BJ (cell line): Measurements from ENCODE around the gene ZBTB5. TPM values are rescaled to one million over a fixed set of nuclear protein-coding genes. Genes with fewer than 3 reads are reported as not detected.
"Not testable (repeated sequence)": the region's sequence is repeated elsewhere in the genome, so short reads cannot be mapped to it uniquely, and the experiment has no call there.

Experiments used
- CTCF ChIA-PET: fragments of 350-600 bp; formaldehyde crosslinking; extraction: SDS; loops from one replicate; lab custom pipeline; 2021; ENCODE audit warnings: antibody characterized with exemption, inconsistent platforms; lab: Yijun Ruan, JAX
- POLR2A ChIA-PET: fragments of 300-600 bp; sonication (Branson Sonifier 250); formaldehyde crosslinking; extraction: SDS; loops from one replicate; lab custom pipeline; 2021; ENCODE audit warnings: antibody characterized with exemption; lab: Charles Lee
- DNase-seq: peaks from one replicate; pipeline ENCODE4 v3.0.0-alpha.2; 2011; ENCODE audit warnings: low read depth
- H3K27me3 ChIP-seq: 2 replicates; pipeline ENCODE4 v1.6.0; 2011; ENCODE audit warnings: low read length; ENCODE audit not compliant: control insufficient read depth, insufficient read depth
- H3K36me3 ChIP-seq: 2 replicates; pipeline ENCODE4 v1.5.1; 2011; ENCODE audit warnings: low read length; ENCODE audit not compliant: control insufficient read depth, insufficient read depth
- H3K4me3 ChIP-seq: 2 replicates; pipeline ENCODE4 v1.5.1; 2011; ENCODE audit warnings: low read depth, mild to moderate bottlenecking, control low read depth, low read length
- polyA plus RNA-seq: library from polyadenylated mRNA; depleted of rRNA; stranded (reverse); fragments of >200 nt; gene quantifications from 2 replicates; pipeline ENCODE4 v1.2.3, GENCODE V29; 2011
- TF ChIP-seq, protein P1 (sequence below): IDR thresholded peaks from 2 replicates; pipeline ENCODE4 v1.5.1; 2011; ENCODE audit warnings: low read depth, mild to moderate bottlenecking, control low read depth, inconsistent platforms, low read length, moderate library complexity; ENCODE audit not compliant: insufficient read depth

Gene ZBTB5
- polyA plus RNA-seq, 1 experiment = 12.6 TPM

DNA sequence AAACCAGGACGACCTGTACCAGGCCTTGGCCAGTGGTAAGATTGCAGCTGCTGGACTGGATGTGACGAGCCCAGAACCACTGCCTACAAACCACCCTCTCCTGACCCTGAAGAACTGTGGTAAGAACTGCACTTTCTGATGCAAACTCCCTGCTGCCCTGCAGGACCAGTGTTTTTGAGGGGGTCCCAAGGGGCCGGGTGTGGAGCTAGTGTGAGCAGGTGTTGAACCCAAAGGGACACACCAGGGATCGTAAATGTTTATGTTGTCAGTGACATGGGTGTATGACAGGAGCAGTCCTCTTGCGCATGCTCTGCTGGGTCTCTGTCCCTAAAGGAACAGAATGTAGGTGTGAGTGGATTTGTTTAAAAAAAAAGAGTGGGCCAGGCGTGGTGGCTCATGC is 33.2 kb downstream of the ZBTB5 start:
- no peak for DNase-seq
- ChIA-PET POLR2A (no interaction called here), CTCF (no interaction called here)
- peaks cover 42% of the 10 kb centered on the region for H3K36me3 ChIP-seq
- TF ChIP-seq, protein P1, sequence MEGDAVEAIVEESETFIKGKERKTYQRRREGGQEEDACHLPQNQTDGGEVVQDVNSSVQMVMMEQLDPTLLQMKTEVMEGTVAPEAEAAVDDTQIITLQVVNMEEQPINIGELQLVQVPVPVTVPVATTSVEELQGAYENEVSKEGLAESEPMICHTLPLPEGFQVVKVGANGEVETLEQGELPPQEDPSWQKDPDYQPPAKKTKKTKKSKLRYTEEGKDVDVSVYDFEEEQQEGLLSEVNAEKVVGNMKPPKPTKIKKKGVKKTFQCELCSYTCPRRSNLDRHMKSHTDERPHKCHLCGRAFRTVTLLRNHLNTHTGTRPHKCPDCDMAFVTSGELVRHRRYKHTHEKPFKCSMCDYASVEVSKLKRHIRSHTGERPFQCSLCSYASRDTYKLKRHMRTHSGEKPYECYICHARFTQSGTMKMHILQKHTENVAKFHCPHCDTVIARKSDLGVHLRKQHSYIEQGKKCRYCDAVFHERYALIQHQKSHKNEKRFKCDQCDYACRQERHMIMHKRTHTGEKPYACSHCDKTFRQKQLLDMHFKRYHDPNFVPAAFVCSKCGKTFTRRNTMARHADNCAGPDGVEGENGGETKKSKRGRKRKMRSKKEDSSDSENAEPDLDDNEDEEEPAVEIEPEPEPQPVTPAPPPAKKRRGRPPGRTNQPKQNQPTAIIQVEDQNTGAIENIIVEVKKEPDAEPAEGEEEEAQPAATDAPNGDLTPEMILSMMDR = no peak
- no peaks in the 10 kb centered on the region for H3K27me3 ChIP-seq
- no peak overlapping the region for H3K4me3 ChIP-seq

DNA sequence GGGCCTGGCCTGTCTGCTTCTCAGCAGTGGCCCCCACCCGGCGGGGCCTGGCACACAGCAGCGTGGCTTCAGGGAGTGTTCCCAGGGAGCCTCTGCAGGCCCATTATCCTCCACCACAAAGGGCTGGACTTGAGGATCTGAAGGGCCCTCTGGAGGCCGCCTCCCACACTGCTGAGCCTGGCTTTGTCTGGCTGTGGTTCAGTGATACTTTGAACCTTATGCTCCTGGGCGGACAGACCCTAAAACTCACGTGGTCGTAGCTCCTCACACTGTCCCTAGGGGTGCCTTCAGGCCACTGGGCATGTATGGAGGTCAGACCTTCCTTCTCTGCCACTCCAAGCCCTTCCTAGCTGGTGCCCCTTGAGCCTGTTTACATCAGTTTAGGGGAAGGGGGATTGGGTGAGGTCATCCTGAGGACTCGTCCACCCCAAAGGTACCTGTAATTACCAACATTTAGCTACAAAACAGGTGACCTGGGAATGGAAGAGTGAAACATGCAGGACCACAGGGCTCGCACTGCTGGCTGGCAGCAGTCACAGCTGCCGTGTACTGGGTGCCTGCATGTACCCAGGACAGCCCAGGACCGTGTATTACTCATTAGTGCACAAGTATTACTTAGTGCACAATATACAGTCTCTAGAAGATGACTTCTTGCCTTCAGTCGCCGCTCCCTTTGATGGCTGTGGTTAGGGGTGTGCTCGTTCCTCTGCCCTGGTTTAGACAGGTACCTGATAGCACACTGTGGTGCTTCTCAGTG is 34.2 kb downstream of the ZBTB5 start:
- Histone ChIP-seq H3K27me3 (no peaks in the 10 kb centered on the region), H3K36me3 (peaks cover 44% of the 10 kb centered on the region), H3K4me3 (no peak overlapping the region)
- ChIA-PET POLR2A (no interaction called here), CTCF (no interaction called here)
- TF ChIP-seq, protein P1 = 0 out of 2 replicates have a peak, but pooled peaks have one; percentile 4
- no peak for DNase-seq

DNA sequence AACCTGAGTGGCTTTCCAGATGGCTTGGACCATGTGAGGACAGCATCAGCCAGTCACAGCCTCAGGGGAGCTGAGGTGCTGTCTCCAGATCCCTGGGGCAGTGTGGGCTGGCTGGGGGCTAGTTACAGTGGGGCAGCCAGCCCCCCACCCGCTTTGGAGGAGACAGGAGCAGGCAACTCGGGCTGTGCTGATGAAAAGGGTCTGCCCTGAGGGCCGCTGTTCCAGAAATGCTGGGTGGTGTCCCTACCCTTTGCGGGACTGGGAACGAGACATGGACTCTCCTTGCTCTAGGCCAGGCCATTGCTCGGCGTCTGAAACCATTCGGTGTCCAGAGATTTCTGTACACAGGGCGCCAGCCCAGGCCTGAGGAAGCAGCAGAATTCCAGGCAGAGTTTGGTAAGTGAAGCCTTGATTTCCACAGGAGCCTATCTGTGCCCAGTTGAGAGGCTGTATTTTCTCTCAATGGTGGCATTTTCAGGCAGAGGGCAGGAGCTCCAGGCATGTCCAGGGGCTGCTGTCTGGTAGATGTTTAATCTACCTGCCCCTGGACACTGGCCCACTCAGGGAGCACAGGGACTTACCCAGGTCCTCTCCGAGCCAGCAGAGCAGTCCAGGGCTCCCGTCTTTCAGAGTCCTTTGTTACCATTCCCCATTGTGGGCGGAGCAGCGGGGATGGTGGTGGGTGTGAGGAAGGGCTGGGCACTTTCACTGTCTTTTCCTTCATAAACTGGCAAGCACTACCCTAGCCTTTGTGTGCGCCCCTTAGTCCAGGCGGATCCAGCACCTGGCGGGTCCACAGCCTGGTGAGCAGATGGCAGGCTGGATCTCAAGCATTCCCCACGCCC is 35.6 kb downstream of the ZBTB5 start:
- TF ChIP-seq, protein P1 = no peak
- H3K27me3 ChIP-seq = no peaks in the 10 kb centered on the region
- H3K4me3 ChIP-seq = no peak overlapping the region
- DNase-seq = no peak
- ChIA-PET POLR2A (no interaction called here), CTCF (no interaction called here)
- peaks cover 44% of the 10 kb centered on the region for H3K36me3 ChIP-seq

DNA sequence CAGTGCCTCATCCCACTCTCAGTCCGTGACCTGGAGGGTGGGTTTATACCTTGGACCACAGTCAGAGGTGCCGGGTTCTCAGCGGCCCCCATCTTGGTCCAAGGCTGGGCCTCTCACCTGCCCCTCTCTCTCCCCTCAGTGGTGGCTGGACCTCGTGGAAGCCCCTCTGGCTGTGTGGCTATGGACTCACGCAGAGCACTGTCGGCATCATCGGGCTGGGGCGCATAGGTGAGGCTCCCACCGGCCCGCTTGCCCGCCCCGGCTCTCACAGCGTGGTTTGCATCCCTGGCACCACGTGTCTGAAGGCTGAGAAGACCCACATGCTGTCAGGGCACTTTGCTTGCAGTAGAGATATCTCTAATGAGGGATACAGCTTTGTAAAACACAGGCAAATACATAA is 36.9 kb downstream of the ZBTB5 start:
- ChIA-PET POLR2A (no interaction called here), CTCF (no interaction called here)
- no peaks in the 10 kb centered on the region for H3K27me3 ChIP-seq
- TF ChIP-seq, protein P1 = no peak
- H3K36me3 ChIP-seq = peaks cover 38% of the 10 kb centered on the region
- no peak overlapping the region for H3K4me3 ChIP-seq
- no peak for DNase-seq

DNA sequence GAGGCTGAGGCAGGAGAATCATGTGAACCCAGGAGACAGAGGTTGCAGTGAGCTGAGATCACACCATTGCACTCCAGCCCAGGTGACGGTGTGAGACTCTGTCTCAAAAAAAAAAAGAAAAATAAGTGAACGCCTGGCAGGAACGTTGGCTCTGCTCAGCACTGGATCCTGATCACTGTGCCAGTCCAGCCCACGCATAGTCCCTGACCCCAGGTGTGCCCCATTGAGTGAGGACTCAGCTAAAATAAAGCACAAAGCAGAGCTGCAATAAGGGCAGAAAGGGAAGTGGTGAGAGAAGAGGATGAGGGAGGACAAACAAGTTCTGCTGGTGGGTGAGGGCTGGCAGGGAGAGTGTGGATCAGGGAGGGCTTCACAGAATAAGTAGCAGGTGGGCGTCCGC is 38.4 kb downstream of the ZBTB5 start:
- no peak overlapping the region for H3K4me3 ChIP-seq
- DNase-seq = no peak
- TF ChIP-seq, protein P1 = no peak
- H3K27me3 ChIP-seq = no peaks in the 10 kb centered on the region
- ChIA-PET POLR2A (no interaction called here), CTCF (no interaction called here)
- H3K36me3 ChIP-seq = peaks cover 34% of the 10 kb centered on the region

DNA sequence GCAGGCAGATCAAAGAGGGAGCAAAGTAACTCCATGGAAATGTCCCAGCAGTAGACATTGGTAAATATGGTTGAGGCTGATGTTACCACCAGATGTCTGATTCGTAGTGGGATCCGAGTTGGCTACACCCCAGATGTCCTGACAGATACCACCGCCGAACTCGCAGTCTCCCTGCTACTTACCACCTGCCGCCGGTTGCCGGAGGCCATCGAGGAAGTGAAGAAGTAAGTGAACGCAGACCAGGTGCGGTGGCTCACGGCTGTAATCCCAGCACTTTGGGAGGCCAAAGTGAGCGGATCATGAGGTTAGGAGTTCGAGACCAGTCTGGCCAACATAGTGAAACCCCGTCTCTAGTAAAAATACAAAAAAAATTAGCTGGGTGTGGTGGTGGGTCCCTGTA is 38.8 kb downstream of the ZBTB5 start:
- DNase-seq, POLR2A ChIA-PET, H3K4me3 ChIP-seq, H3K27me3 ChIP-seq, CTCF ChIA-PET: not testable (repeated sequence)
- H3K36me3 ChIP-seq = peaks cover 33% of the 10 kb centered on the region
